Natural killer cell (primary cell): Measurements from ENCODE around the gene SLFN13. TPM values are rescaled to one million over a fixed set of nuclear protein-coding genes. Genes with fewer than 3 reads are reported as not detected.

ENCODE experiments used
- ATAC-seq, 3 donors: fragments of 150-1000 bp in 2 of 3; fragments of 200-7000 bp in 1 of 3; cut with Tn5 transposase; 1 replicate in 1 of 3; 2 replicates in 2 of 3; pipeline ENCODE4 v1.10.0; 2021; ENCODE audit warnings: mild to moderate bottlenecking in 2 of 3, moderate library complexity in 2 of 3
- DNase-seq, 2 donors: peaks; one replicate each; pipeline versions ENCODE4 v3.0.0 to v3.0.0-alpha.2; 2013 to 2021; ENCODE audit warnings: mixed read lengths in 1 of 2
- H3K27ac ChIP-seq: one replicate; pipeline ENCODE4 v1.5.1; 2013; ENCODE audit warnings: mild to moderate bottlenecking, low read length
- H3K27me3 ChIP-seq: one replicate; pipeline ENCODE4 v1.6.1; 2013; ENCODE audit warnings: low read length; ENCODE audit not compliant: control insufficient read depth, insufficient read depth
- H3K36me3 ChIP-seq: one replicate; pipeline ENCODE4 v1.6.1; 2013; ENCODE audit warnings: low read length; ENCODE audit not compliant: control insufficient read depth, insufficient read depth
- H3K4me1 ChIP-seq: one replicate; pipeline ENCODE4 v1.6.1; 2013; ENCODE audit warnings: low read length; ENCODE audit not compliant: control insufficient read depth, insufficient read depth
- H3K4me3 ChIP-seq: one replicate; pipeline ENCODE4 v1.5.1; 2013; ENCODE audit warnings: low read length
- H3K9me3 ChIP-seq: one replicate; pipeline ENCODE4 v1.6.1; 2013; ENCODE audit warnings: low read length; ENCODE audit not compliant: control insufficient read depth, insufficient read depth
- H3K27ac Mint-ChIP-seq, 2 donors: one replicate each; pipeline ENCODE4 v1.8.0; 2022; ENCODE audit warnings: mild to moderate bottlenecking in 2 of 2, mixed read lengths in 2 of 2, moderate library complexity in 1 of 2
- H3K27me3 Mint-ChIP-seq, 2 donors: one replicate each; pipeline ENCODE4 v1.8.0; 2022; ENCODE audit warnings: low read depth in 2 of 2, mixed read lengths in 2 of 2
- H3K36me3 Mint-ChIP-seq: one replicate; pipeline ENCODE4 v1.8.0; 2022; ENCODE audit warnings: mixed read lengths
- H3K4me1 Mint-ChIP-seq, 2 donors: one replicate each; pipeline ENCODE4 v1.8.0; 2022; ENCODE audit warnings: mixed read lengths in 2 of 2
- H3K4me3 Mint-ChIP-seq: one replicate; pipeline ENCODE4 v1.8.0; 2022; ENCODE audit warnings: mild to moderate bottlenecking, moderate library complexity, mixed read lengths
- H3K9me3 Mint-ChIP-seq, 2 donors: one replicate each; pipeline ENCODE4 v1.8.0; 2022; ENCODE audit warnings: mixed read lengths in 2 of 2
- CTCF ChIP-seq: fragments of 200-600 bp; IDR thresholded peaks from one replicate; pipeline ENCODE4 v1.8.0; 2022; ENCODE audit warnings: antibody characterized with exemption
- WGBS: methylation state at CpG from one replicate; pipeline ENCODE4 v1.1.7; 2013; ENCODE audit warnings: missing lambda C conversion rate; ENCODE audit not compliant: insufficient coverage; 5-methylcytosine and 5-hydroxymethylcytosine counted together
- intact Hi-C: fragments of 100-400 bp; cut with micrococcal nuclease; formaldehyde crosslinking; loops from one replicate; pipeline ENCODE4 v1.14.2; 2022
- total RNA-seq, 4 donors: library from RNA; stranded (reverse); fragments of 120-200 nt in 1 of 4; gene quantifications; one replicate each; pipeline versions ENCODE4 v1.2.3 to v1.2.4, GENCODE V29; 2013 to 2022

SLFN13 gene
- total RNA-seq, 3 donors from 2014 or later (not counting 1 experiment from before 2014, with no cell fraction given): 85.9 to 182 (median 129) TPM

GRCh38 chr17:35486920-35487732 is 38.6 kb upstream of the SLFN13 start:
- Histone ChIP-seq H3K27ac (peak overlapping the region; percentile 95), H3K4me1 (peaks cover 35% of the 10 kb centered on the region), H3K9me3 (no peaks in the 10 kb centered on the region), H3K27me3 (no peaks in the 10 kb centered on the region), H3K4me3 (peak overlapping the region; percentile 86), H3K36me3 (peaks cover 8% of the 10 kb centered on the region)
- peak; percentile 72 to 87 for DNase-seq
- 8% methylated on average over 42 of the region's 42 CpGs for WGBS
- H3K27ac Mint-ChIP-seq: peak overlapping the region; percentile 94 to 97
- no peaks in the 10 kb centered on the region for H3K9me3 Mint-ChIP-seq
- TF ChIP-seq CTCF: no peak
- intact Hi-C loops: loop anchor here (1.0 to 2.0 kb wide), 3 partner anchors 38 to 54 kb away; partner anchors contain the start of genes SLFN12 and SLFN12L
- H3K4me3 Mint-ChIP-seq: peak overlapping the region; percentile 97
- peak; percentile 50 to 77 (median 72) for ATAC-seq
- H3K27me3 Mint-ChIP-seq: no peaks in the 10 kb centered on the region
- peaks cover 85 to 88% of the 10 kb centered on the region in 2 donors for H3K4me1 Mint-ChIP-seq
- peaks cover 13% of the 10 kb centered on the region for H3K36me3 Mint-ChIP-seq

GRCh38 chr17:35479271-35479670 is 30.7 kb upstream of the SLFN13 start:
- Mint-ChIP-seq H3K4me1 (peaks cover 60 to 67% of the 10 kb centered on the region in 2 donors), H3K27ac (peak overlapping the region; percentile 29 to 49), H3K27me3 (no peaks in the 10 kb centered on the region), H3K9me3 (no peaks in the 10 kb centered on the region), H3K36me3 (peaks cover 43% of the 10 kb centered on the region), H3K4me3 (no peak overlapping the region)
- no peak overlapping the region for H3K27ac ChIP-seq
- intact Hi-C loops: no loop called here
- ATAC-seq (no peak), DNase-seq (no peak)
- no peak for TF ChIP-seq CTCF
- H3K9me3 ChIP-seq: no peaks in the 10 kb centered on the region
- no peak overlapping the region for H3K4me3 ChIP-seq
- peaks cover 41% of the 10 kb centered on the region for H3K36me3 ChIP-seq
- WGBS: 94% methylated on average over 3 of the region's 5 CpGs
- no peaks in the 10 kb centered on the region for H3K27me3 ChIP-seq
- peaks cover under 1% of the 10 kb centered on the region for H3K4me1 ChIP-seq

- Histone ChIP-seq H3K4me1 (no peaks in the 10 kb centered on the region), H3K4me3 (no peak overlapping the region), H3K27me3 (no peaks in the 10 kb centered on the region), H3K9me3 (no peaks in the 10 kb centered on the region), H3K36me3 (peaks cover 48% of the 10 kb centered on the region), H3K27ac (no peak overlapping the region)
- Mint-ChIP-seq H3K27ac (peak overlapping the region; percentile 29 to 49), H3K36me3 (peaks cover 52% of the 10 kb centered on the region), H3K4me1 (peaks cover 44 to 61% of the 10 kb centered on the region in 2 donors), H3K27me3 (no peaks in the 10 kb centered on the region), H3K9me3 (no peaks in the 10 kb centered on the region), H3K4me3 (peak overlapping the region; percentile 2)
- TF ChIP-seq CTCF: no peak
- intact Hi-C loops: no loop called here
- ATAC-seq: no peak
- no peak for DNase-seq
- 87% methylated on average over 2 of the region's 5 CpGs for WGBS
Observed at GRCh38 chr17:35477248-35477647, 28.7 kb upstream of the SLFN13 start.
